ENCODE results near the gene ABCB8. TPM values are rescaled to one million over a fixed set of nuclear protein-coding genes. Genes with fewer than 3 reads are reported as not detected.

ABCB8 gene
- total and polyA plus RNA-seq, 2 of the 4 experiments (the other 2 are of a cell fraction), result 16.3 to 26.8 TPM

- peak; percentile 79 for ATAC-seq (ENCODE audit: low read depth)
- H3K9me1 ChIP-seq (ENCODE audit: insufficient read depth, low read length), result peaks cover 4% of the 10 kb centered on the region; the same call in 1 of the 2 replicates
- POLR2A ChIA-PET (ENCODE audit: unreplicated experiment), result interaction anchor here (1.1 kb wide), 1 partner anchor 12 kb away, joined by 7 read pairs; the partner anchor contains the start of gene FASTK
- H2AFZ ChIP-seq (replicated peaks; ENCODE audit: low read length, poor library complexity), result no peak overlapping the region
- no peak overlapping the region; the same call in 1 of the 2 replicates for H3K14ac ChIP-seq (replicated peaks; ENCODE audit: low read depth, low read length)
- no peaks in the 10 kb centered on the region for H3K27me3 ChIP-seq (ENCODE audit: control insufficient read depth, insufficient read depth, low read length)
- 69% methylated on average over 2 of the region's 12 CpGs; no CpG with 5 or more reads in 1 of the 2 experiments for WGBS, 2 experiments (ENCODE audit: extremely low coverage in 2 of 2, insufficient read length in 1 of 2)
- peak overlapping the region; percentile 17; the same call in 1 of the 2 replicates for H3K27ac ChIP-seq (ENCODE audit: insufficient read depth, low read length)
- H4K5ac ChIP-seq (ENCODE audit: low read depth, low read length), result no peak overlapping the region
- peak overlapping the region; percentile 23 for H2BK5ac ChIP-seq (ENCODE audit: low read depth, low read length, poor library complexity, severe bottlenecking)
- H3K36me3 ChIP-seq (ENCODE audit: control insufficient read depth, insufficient read depth, low read length), result peaks cover 77% of the 10 kb centered on the region
- CTCF ChIA-PET, result no interaction called here
- H3K9ac ChIP-seq (ENCODE audit: low read depth, low read length), result no peak overlapping the region
- intact Hi-C loops (cut with micrococcal nuclease), result loop anchor here (1.0 kb wide), 1 partner anchor 9 kb away; the partner anchor contains the start of gene SLC4A2
- no peak overlapping the region for H2BK15ac ChIP-seq (ENCODE audit: low read depth, low read length)
- H3K18ac ChIP-seq (ENCODE audit: low read depth, low read length), result no peak overlapping the region
- H3K4me3 ChIP-seq (ENCODE audit: insufficient read depth, low read depth, low read length), result no peak overlapping the region
- DNase-seq, result peak; percentile 74
- H3K4me2 ChIP-seq (ENCODE audit: low read depth, low read length), result no peak overlapping the region
- peaks cover 13 to 36% of the 10 kb centered on the region in 2 experiments for H3K79me1 ChIP-seq (ENCODE audit: low read depth in 1 of 2, low read length in 2 of 2)
- dilution Hi-C loops (cut with HindIII; ENCODE audit: low sequenced_read_pairs, unreplicated experiment), result no loop called here
- no peak overlapping the region for H2BK20ac ChIP-seq (ENCODE audit: low read depth, low read length)
- in situ Hi-C loops (cut with MboI; ENCODE audit: low sequenced_read_pairs), result no loop called here
- peaks cover 9% of the 10 kb centered on the region for H3K4me1 ChIP-seq (ENCODE audit: control insufficient read depth, insufficient read depth, low read length)
- no peaks in the 10 kb centered on the region for H3K9me3 ChIP-seq (ENCODE audit: control insufficient read depth, insufficient read depth, low read length)
- no peak overlapping the region for H2BK120ac ChIP-seq (ENCODE audit: low read depth, low read length)
- H2AK9ac ChIP-seq (replicated peaks; ENCODE audit: low read depth, low read length, poor library complexity), result no peak overlapping the region
- H3K23ac ChIP-seq (ENCODE audit: low read depth, low read length), result no peak overlapping the region
- TF ChIP-seq RAD21 (IDR thresholded peaks at IDR 0.05; ENCODE audit: low read length) (no peak), FOS (IDR thresholded peaks at IDR 0.05; ENCODE audit: low read depth, low read length) (no peak), MXI1 (IDR thresholded peaks at IDR 0.05; ENCODE audit: borderline replicate concordance, low read depth, low read length) (no peak), MAZ (IDR thresholded peaks at IDR 0.05; ENCODE audit: borderline replicate concordance, low read depth, low read length) (no peak)
- 0 out of 4 replicates have a peak overlapping the region, but pooled peaks of 1 of the 2 experiments have one; percentile 2 for H4K8ac ChIP-seq (ENCODE audit: low read depth in 2 of 2, low read length in 2 of 2)
- peak overlapping the region; percentile 17; the same call in 1 of the 2 replicates for H4K91ac ChIP-seq (ENCODE audit: insufficient read depth, low read depth, low read length)
- no peak overlapping the region for H2AK5ac ChIP-seq (ENCODE audit: low read depth, low read length)
- peaks cover 14% of the 10 kb centered on the region for H4K20me1 ChIP-seq (ENCODE audit: insufficient read depth, low read length)
- no TSS peak for BruUV-seq (replicated peaks)
- no peak overlapping the region for H3K56ac ChIP-seq (ENCODE audit: extremely low read depth, insufficient read depth, low read length)
- peak overlapping the region; percentile 11; the same call in 1 of the 2 replicates for H3K4ac ChIP-seq (ENCODE audit: low read depth, low read length)
These were observed 40.0 kb downstream of the ABCB8 start for GRCh38 chr7:151068069-151068773.
